ENCODE data around the gene ZNF205. TPM values are rescaled to one million over a fixed set of nuclear protein-coding genes. Genes with fewer than 3 reads are reported as not detected.
A peak's percentile ranks its signal among the peaks of the same experiment; 100 is the strongest.

ZNF205 gene
- total RNA-seq, 1 donor from 2014 or later, result 15.4 TPM

- H3K4me3 Mint-ChIP-seq (ENCODE audit: unreplicated experiment), result peak within 1 kb of the TSS; percentile 97
- DNase-seq (ENCODE audit: low read depth) (peak; percentile 95), FAIRE-seq (peak; percentile 84)
- no peaks in the 10 kb centered on the region for H3K9me3 ChIP-seq (ENCODE audit: insufficient read depth, low read depth, low read length)
- H3K36me3 Mint-ChIP-seq (ENCODE audit: low read depth, unreplicated experiment), result peaks cover 8% of the 10 kb centered on the region
- H2AFZ ChIP-seq (ENCODE audit: low read depth, low read length), result peak within 1 kb of the TSS; percentile 92
- H3K27ac Mint-ChIP-seq (ENCODE audit: unreplicated experiment), result peak within 1 kb of the TSS; percentile 97
- peaks cover 50% of the 10 kb centered on the region for H3K79me2 ChIP-seq (ENCODE audit: insufficient read depth, low read length)
- H3K27me3 ChIP-seq (ENCODE audit: insufficient read depth, low read length), result no peaks in the 10 kb centered on the region
- peak within 1 kb of the TSS; percentile 98 for H3K4me2 ChIP-seq (ENCODE audit: low read length)
- H3K4me1 Mint-ChIP-seq (ENCODE audit: low read depth, unreplicated experiment), result peaks cover 5% of the 10 kb centered on the region
- H3K36me3 ChIP-seq (ENCODE audit: insufficient read depth, low read length), result peaks cover 3% of the 10 kb centered on the region
- peaks cover 3% of the 10 kb centered on the region for H4K20me1 ChIP-seq (ENCODE audit: insufficient read depth, low read length)
- H3K27me3 Mint-ChIP-seq (ENCODE audit: low read depth, unreplicated experiment), result no peaks in the 10 kb centered on the region
- TF ChIP-seq CTCF (IDR thresholded peaks at IDR 0.05; ENCODE audit: insufficient read depth, low read depth, low read length) (no peak), EZH2 (IDR thresholded peaks at IDR 0.05; ENCODE audit: insufficient read depth, low read length) (no peak)
- no peaks in the 10 kb centered on the region for H3K9me3 Mint-ChIP-seq (ENCODE audit: unreplicated experiment)
- peak within 1 kb of the TSS; percentile 96 for H3K27ac ChIP-seq (ENCODE audit: low read depth, low read length)
- H3K4me3 ChIP-seq (ENCODE audit: insufficient read depth, low read depth, low read length), result peak within 1 kb of the TSS; percentile 99
- peak within 1 kb of the TSS; percentile 99 for H3K9ac ChIP-seq (ENCODE audit: low read length)
- H3K4me1 ChIP-seq (ENCODE audit: insufficient read depth, low read length), result peaks cover 11% of the 10 kb centered on the region
These were observed 22.1 kb downstream of the ZNF205 start, which contains the start of gene ZNF213 for GRCh38 chr16:3134338-3135125. Gene ZNF213 (plus strand): TSS chr16:3135029. CDS start chr16:3137281, 2,252 bp downstream.

GRCh38 chr16:3135126-3135715, 22.8 kb downstream of the ZNF205 start:
- H3K36me3 ChIP-seq (ENCODE audit: insufficient read depth, low read length), result peaks cover 3% of the 10 kb centered on the region
- no peaks in the 10 kb centered on the region for H3K27me3 ChIP-seq (ENCODE audit: insufficient read depth, low read length)
- H3K36me3 Mint-ChIP-seq (ENCODE audit: low read depth, unreplicated experiment), result peaks cover 10% of the 10 kb centered on the region
- peaks cover 50% of the 10 kb centered on the region for H3K79me2 ChIP-seq (ENCODE audit: insufficient read depth, low read length)
- peak overlapping the region; percentile 62 for H3K27ac Mint-ChIP-seq (ENCODE audit: unreplicated experiment)
- peak overlapping the region; percentile 93 for H3K9ac ChIP-seq (ENCODE audit: low read length)
- no peaks in the 10 kb centered on the region for H3K9me3 ChIP-seq (ENCODE audit: insufficient read depth, low read depth, low read length)
- peak overlapping the region; percentile 69 for H3K27ac ChIP-seq (ENCODE audit: low read depth, low read length)
- no peak for FAIRE-seq
- H3K4me1 Mint-ChIP-seq (ENCODE audit: low read depth, unreplicated experiment), result peaks cover 9% of the 10 kb centered on the region
- H2AFZ ChIP-seq (ENCODE audit: low read depth, low read length), result peak overlapping the region; percentile 74
- H3K9me3 Mint-ChIP-seq (ENCODE audit: unreplicated experiment), result no peaks in the 10 kb centered on the region
- peak overlapping the region; percentile 94 for H3K4me3 Mint-ChIP-seq (ENCODE audit: unreplicated experiment)
- TF ChIP-seq EZH2 (IDR thresholded peaks at IDR 0.05; ENCODE audit: insufficient read depth, low read length) (no peak), CTCF (IDR thresholded peaks at IDR 0.05; ENCODE audit: insufficient read depth, low read depth, low read length) (no peak)
- peak overlapping the region; percentile 89 for H3K4me2 ChIP-seq (ENCODE audit: low read length)
- peak overlapping the region; percentile 83 for H3K4me3 ChIP-seq (ENCODE audit: insufficient read depth, low read depth, low read length)
- DNase-seq (ENCODE audit: low read depth), result no peak
- H4K20me1 ChIP-seq (ENCODE audit: insufficient read depth, low read length), result peaks cover 3% of the 10 kb centered on the region
- H3K4me1 ChIP-seq (ENCODE audit: insufficient read depth, low read length), result peaks cover 6% of the 10 kb centered on the region
- H3K27me3 Mint-ChIP-seq (ENCODE audit: low read depth, unreplicated experiment), result no peaks in the 10 kb centered on the region
